Globus pallidus (tissue), 1 donor: ENCODE measurements around the gene KRTAP9-4.
"Not testable (repeated sequence)": the region's sequence is repeated elsewhere in the genome, so short reads cannot be mapped to it uniquely, and the experiment has no call there.

Experiments
- DNase-seq: peaks from one replicate; pipeline ENCODE4 v3.0.0-alpha.2; 2015; ENCODE audit warnings: low spot score

Gene KRTAP9-4

DNA sequence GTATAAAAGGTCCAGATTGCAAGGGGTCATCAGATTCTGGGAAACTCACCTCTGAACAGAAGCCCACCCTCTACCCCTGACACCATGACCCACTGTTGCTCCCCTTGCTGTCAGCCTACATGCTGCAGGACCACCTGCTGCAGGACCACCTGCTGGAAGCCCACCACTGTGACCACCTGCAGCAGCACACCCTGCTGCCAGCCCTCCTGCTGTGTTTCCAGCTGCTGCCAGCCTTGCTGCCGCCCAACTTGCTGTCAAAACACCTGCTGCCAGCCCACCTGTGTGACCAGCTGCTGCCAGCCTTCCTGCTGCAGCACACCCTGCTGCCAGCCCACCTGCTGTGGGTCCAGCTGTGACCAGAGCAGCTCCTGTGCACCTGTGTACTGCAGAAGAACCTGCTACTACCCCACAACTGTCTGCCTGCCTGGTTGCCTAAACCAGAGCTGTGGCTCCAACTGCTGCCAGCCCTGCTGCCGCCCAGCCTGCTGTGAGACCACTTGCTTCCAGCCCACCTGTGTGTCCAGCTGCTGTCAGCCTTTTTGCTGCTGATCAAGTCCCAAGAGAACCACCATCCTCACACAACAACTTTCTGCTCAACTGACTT, at the start of gene KRTAP9-4:
Gene KRTAP9-4 (plus strand): TSS at position 51 of the 604 bp plus-strand sequence. CDS start 34 bp downstream, at position 85.
- DNase-seq = not testable (repeated sequence)

- no peak for DNase-seq
Measured at GRCh38 chr17:41211845-41212466, 37.5 kb upstream of the KRTAP9-4 start.

DNA sequence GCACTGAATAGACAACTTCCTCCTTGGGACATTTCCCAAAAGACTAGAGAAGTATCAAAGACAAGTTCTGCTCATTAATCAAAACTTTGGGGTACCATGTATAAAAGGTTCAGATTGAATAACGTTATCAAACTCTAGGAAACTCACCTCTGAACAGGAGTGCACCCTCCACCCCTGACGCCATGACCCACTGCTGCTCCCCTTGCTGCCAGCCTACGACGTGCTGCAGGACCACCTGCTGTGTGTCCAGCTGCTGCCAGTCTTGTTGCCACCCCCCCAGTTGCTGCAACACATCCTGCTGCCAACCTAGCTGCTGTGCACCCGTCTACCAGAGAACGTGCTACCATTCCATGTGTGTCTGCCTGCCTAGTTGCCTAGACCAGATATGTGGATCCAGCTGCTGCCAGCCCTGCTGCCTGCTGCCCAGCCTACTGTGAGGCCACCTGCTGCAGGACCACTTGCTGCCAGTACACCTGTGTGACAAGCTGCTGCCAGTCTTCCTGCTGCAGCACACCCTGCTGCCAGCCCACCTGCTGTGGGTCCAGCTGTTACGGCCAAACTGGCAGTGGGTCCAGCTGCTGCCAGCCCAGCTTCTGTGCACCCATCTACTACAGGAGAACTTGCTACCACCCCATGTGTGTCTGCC, 36.8 kb upstream of the KRTAP9-4 start:
- DNase-seq = no peak

- no peak for DNase-seq
Measured at GRCh38 chr17:41215681-41216080, 33.8 kb upstream of the KRTAP9-4 start.

GRCh38 chr17:41223821-41224220, 25.7 kb upstream of the KRTAP9-4 start:
- no peak for DNase-seq

GRCh38 chr17:41226051-41226450, 23.4 kb upstream of the KRTAP9-4 start:
- DNase-seq = no peak

- DNase-seq = not testable (repeated sequence)
Measured at GRCh38 chr17:41226598-41227095, 22.8 kb upstream of the KRTAP9-4 start, which contains the start of gene KRTAP9-2. TSS of gene KRTAP9-2 (plus strand) at chr17:41226648. CDS start at chr17:41226655, 7 bp downstream.

DNA sequence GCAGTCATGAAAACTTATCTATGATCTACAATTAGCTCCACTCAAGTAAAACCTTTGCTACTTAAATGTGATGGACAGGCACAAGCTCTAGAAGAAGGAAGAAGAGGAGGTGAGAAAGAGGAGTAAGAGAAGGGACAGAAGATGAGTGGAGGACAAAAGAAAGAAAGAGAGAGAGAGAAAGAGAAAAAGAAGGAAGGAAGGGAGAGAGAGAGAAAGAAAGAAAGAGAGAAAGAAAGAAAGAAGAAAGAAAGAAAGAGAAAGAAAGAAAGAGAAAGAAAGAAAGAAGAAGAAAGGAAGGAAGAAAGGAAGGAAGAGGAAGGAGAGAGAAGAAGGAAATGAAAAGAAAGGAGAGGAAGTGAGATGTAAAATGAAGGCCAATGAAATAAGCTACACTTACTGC, 19.4 kb upstream of the KRTAP9-4 start:
- DNase-seq = no peak

- DNase-seq = no peak
Measured at GRCh38 chr17:41231731-41232130, 17.8 kb upstream of the KRTAP9-4 start.

DNA sequence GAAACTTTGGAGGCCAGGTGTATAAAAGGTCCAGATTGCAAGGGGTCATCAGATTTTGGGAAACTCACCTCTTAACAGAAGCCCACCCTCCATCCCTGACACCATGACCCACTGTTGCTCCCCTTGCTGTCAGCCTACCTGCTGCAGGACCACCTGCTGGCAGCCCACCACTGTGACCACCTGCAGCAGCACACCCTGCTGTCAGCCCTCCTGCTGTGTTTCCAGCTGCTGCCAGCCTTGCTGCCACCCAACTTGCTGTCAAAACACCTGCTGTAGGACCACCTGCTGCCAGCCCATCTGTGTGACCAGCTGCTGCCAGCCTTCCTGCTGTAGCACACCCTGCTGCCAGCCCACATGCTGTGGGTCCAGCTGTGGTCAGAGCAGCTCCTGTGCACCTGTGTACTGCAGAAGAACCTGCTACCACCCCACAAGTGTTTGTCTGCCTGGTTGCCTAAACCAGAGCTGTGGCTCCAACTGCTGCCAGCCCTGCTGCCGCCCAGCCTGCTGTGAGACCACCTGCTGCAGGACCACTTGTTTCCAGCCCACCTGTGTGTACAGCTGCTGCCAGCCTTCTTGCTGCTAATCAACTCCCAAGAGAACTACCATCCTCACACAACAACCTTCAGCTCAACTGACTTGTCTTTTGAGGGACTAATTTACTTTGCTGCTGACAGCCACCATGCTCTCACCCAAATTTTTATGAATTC, 16.9 kb upstream of the KRTAP9-4 start, which contains the start of gene KRTAP9-3:
Gene KRTAP9-3 (plus strand): TSS at position 51 of the 707 bp plus-strand sequence. CDS start 53 bp downstream, at position 104.
- DNase-seq = not testable (repeated sequence)

- DNase-seq = not testable (repeated sequence)
Measured at GRCh38 chr17:41237116-41237515, 12.4 kb upstream of the KRTAP9-4 start.

DNA sequence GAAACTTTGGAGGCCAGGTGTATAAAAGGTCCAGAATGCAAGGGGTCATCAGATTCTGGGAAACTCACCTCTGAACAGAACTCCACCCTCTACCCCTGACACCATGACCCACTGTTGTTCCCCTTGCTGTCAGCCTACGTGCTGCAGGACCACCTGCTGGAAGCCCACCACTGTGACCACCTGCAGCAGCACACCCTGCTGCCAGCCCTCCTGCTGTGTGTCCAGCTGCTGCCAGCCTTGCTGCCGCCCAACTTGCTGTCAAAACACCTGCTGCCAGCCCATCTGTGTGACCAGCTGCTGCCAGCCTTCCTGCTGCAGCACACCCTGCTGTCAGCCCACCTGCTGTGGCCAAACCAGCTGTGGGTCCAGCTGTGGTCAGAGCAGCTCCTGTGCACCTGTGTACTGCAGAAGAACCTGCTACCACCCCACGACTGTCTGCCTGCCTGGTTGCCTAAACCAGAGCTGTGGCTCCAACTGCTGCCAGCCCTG, 11.5 kb upstream of the KRTAP9-4 start, which contains the start of gene KRTAP9-8:
Gene KRTAP9-8 (plus strand): TSS at position 51 of the 489 bp plus-strand sequence. CDS start 53 bp downstream, at position 104.
- DNase-seq = not testable (repeated sequence)

GRCh38 chr17:41246995-41247787, 2.3 kb upstream of the KRTAP9-4 start:
- DNase-seq = not testable (repeated sequence)

GRCh38 chr17:41251261-41251660, 1.8 kb downstream of the KRTAP9-4 start:
- DNase-seq = no peak

- no peak for DNase-seq
Measured at GRCh38 chr17:41254861-41255260, 5.4 kb downstream of the KRTAP9-4 start.

DNA sequence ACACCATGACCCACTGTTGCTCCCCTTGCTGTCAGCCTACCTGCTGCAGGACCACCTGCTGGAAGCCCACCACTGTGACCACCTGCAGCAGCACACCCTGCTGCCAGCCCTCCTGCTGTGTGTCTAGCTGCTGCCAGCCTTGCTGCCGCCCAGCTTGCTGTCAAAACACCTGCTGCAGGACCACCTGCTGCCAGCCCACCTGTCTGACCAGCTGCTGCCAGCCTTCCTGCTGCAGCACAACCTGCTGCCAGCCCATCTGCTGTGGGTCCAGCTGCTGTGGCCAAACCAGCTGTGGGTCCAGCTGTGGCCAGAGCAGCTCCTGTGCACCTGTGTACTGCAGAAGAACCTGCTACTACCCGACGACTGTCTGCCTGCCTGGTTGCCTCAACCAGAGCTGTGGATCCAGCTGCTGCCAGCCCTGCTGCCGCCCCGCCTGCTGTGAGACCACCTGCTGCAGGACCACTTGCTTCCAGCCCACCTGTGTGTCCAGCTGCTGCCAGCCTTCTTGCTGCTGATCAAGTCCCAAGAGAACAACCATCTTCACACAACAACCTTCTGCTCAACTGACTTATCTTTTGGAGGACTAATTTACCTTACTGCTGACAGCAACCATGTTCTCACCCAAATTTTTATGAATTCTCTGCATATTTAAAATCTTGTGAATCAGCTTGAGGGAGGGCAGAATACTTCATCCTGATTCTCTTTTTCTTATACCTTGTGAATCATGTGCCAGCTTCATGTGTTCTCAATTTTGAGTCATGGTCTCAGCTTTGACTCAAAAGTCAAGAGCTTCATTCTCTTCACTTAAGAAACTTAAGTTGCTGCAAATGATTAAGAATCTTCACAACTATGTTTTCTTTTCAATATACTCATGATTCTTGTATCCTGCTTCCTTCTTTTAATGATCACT, 6.1 kb downstream of the KRTAP9-4 start, which contains the start of gene KRTAP9-9:
Gene KRTAP9-9 (plus strand): TSS at position 4 of the 910 bp plus-strand sequence.
- not testable (repeated sequence) for DNase-seq

DNA sequence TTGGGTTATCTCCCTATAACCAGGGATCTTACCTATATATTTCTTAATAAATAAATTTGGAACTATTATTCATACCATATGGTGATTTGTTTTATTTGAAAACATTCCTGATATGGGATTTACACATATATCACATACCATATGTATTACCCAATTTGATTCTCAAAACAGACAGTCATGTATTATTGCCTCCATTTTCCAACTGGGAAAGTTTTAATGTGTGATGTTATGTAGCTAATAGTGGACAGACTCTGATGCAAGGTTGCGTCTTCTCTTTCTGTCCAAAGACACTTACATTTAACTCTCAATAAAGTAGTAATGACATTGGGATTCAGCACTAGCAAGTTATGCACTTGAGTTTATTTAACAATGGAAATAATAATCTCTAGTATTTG, 6.8 kb downstream of the KRTAP9-4 start:
- no peak for DNase-seq

- DNase-seq = no peak
Measured at GRCh38 chr17:41258406-41258805, 8.9 kb downstream of the KRTAP9-4 start.

- no peak for DNase-seq
Measured at GRCh38 chr17:41263212-41263611, 13.7 kb downstream of the KRTAP9-4 start.

DNA sequence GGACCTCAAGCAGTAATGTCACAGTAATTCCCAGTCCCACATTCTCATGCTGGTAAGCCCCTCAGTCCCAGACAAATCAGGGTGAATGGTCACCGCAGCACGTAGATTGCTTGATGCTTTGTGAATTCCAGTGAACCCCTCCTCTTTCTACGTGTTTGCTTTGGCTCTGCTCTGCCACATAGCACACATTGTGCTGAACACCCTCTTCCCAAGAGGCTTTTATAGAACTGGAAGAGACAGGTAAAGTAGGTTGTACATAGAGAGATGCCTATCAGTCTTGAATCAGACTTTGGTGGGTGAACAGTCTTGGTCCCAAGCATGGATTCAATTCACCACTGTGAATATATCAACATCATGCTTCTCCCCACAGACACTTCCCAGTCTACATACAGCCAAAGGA, 15.1 kb downstream of the KRTAP9-4 start:
- no peak for DNase-seq
